NCI-H2196 treated with DMSO at 0.1 percent for 48 hours (cell line): ENCODE measurements around the gene ZNF639.

ENCODE experiments used
- DNase-seq: peaks from one replicate; lab custom pipeline; 2025; ENCODE audit not compliant: unreplicated experiment; lab: John Stamatoyannopoulos, UW

ZNF639 gene

DNA sequence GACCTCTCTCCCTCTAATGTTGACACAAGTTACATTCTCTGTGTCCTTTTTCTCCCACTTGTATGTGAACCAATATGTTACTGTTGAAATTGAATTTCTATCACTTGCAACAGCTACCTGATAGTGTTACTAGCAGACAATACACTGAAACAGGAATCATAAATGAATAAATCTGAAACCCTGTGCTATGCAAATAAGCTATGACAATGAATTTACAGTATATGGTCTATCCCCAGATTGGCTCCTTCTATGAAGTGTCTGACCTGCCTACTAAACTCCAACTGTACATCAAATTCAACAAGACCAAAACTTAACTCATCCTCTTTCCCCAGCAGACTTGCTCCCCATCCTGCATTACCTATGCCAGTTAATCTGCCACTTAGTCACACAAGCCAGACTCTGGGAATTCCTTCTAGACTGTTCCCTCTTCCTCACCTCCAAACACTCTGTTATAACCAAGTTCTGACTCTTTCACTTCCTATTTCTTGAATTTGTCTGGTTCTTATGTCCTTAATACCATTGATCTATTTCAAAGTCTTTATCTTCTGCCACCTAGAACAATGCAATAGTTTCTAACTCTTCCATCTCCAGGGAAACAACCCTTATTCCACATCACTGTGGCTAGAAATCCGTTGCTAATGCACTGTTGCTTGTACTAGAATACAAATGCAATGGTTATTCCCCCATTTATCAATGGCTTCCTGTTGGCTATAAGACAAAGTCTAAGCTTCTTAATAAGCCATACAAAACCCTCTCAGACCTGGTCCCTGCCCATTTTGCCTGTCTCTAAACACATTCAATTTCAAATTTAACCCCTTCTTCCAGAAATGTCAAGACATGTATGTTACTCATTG lies 13.4 kb upstream of the ZNF639 start:
- DNase-seq: no peak

- DNase-seq: no peak
Observed at GRCh38 chr3:179318876-179319275, 4.0 kb upstream of the ZNF639 start.

DNA sequence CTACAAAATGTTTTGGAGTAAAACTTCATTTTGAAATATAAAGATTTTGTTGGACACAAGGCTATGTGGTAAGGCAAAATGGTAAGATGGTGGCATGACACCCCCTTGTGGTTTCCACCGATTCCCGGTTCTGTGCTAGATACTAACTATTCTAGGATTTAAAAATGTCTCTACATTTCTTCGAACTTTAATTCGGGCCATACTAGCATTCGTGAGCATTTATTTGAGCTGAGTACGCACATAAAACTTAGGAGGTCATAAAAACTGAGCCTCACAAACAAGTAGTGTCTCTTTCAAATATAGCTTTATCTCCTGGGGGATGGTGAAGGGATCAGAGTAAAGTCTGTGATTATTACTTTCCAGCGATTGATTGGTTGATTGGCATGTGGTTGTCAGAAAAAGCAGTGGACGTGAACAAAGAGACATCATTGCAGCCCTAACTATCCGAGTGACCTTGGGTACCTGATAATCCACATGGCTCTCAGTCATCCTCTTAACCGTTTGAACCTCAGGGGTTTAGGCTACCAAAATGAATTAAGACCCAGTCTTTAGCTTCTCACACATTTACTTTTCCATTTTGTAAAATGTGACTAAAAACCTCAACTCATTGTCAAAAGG lies 1.1 kb upstream of the ZNF639 start:
- peak; percentile 18 for DNase-seq

DNA sequence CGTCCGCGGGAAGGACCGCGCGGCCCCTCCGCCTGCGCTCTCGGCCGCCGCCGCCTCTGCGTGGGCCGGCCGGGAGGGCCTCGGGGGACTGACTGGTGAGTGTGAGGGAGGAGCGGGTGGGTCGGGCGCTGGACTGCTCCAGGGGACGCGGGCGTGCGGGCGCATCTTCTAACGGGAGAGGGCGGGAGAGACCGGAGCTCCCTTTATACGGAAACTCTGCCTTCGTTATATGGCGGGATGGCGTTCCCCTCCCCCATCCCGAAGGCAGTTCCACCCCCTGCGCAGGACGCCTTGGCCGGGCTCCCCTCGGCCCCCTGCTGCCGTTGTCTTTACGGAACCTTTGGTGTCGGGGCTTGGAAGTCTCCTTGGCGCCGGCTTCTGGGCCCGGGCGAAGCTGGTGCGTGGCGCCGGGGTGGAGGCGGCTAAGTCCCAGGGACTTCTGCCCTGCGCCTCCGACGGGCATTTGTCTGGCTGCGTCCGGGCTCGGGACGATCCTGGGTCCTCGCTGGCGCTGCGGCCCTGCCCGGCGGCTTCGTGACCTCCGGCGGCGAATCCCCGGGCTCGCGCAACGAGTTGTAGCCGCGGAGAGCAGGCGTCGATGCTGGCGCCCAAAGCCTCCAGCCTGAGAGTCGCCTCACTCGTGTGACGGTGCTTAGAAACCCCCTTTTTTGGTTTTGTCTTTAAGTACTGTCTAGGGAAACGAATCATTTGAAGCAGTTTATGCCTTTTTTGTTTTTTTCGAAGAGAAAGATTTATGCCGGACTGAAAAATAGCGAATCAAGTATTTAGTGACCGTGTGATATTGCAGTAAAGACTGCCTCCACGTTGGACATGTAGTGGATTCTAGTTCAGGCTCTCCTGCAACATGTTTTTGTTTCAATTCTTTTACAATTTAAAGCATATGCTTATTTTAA lies 623 bp downstream of the ZNF639 start:
- peak; percentile 36 for DNase-seq

DNA sequence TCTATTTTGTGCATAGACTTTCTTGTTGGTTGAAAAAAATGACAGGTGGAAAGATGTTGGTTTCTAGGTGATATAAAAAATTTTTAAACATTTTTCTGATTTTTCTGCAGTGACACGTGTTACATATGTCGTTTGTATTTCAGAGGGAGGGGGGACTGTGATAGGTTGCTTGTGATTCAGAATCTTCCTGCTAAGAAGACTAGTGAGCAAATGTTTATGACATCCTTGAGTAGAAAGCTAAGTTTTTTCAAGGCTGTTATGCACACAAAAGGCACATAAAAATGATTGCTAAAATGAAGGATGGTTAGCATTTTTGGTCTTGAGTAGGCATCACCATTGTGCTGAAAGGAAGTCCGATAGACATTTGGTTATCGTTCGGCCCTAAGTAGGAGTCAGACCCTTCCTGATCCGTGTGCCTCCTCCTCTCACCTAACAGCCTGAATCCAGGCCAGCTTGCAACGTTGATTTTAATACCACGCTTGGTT lies 1.5 kb downstream of the ZNF639 start:
- no peak for DNase-seq

- DNase-seq: no peak
Observed at GRCh38 chr3:179330438-179330837, 7.6 kb downstream of the ZNF639 start.

DNA sequence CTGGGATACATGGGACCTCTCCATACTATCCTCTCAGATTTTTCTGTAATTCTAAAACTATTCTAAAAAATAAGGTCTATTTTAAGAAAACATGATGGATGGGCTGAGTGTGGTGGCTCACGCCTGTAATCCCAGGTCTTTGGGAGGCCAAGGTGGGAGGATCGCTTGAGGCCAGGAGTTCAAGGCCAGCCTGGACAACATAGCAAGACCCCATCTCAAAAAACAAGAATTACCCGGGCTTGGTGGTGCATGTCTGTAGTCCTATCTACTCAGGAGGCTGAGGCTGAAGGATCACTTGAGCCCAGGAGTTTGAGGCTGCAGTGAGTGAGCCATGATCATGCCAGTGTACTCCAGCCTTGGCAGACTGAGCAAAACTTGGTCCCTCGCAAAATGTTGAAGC lies 9.4 kb downstream of the ZNF639 start:
- no peak for DNase-seq

- no peak for DNase-seq
Observed at GRCh38 chr3:179333084-179333483, 10.3 kb downstream of the ZNF639 start.

DNA sequence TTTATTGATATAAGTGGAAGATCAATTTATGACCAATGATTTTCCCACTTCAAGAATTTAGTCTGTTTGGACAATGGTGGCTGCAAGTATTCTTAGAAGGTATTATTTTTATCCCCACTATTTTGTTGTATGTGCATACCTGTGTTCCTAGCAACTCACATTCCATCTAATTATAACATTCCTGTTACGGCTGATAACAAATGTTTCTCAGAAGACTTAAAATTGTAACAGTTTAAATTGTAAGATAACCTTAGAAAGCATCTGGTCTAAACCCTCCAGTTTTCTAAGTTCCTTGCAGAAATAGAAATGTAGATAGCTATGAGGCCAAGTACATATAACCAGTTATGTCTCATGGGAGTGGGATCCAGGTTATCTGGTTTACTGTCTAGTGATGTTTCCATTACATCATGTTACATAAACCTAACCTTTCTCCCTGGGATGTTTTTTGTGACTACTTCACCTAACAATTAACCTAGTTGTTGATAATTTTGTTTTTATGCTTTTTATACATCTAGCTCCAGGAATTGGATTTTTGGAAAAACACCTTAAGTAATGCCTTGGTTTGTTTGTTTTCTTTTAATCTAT lies 13.6 kb downstream of the ZNF639 start:
- no peak for DNase-seq

DNA sequence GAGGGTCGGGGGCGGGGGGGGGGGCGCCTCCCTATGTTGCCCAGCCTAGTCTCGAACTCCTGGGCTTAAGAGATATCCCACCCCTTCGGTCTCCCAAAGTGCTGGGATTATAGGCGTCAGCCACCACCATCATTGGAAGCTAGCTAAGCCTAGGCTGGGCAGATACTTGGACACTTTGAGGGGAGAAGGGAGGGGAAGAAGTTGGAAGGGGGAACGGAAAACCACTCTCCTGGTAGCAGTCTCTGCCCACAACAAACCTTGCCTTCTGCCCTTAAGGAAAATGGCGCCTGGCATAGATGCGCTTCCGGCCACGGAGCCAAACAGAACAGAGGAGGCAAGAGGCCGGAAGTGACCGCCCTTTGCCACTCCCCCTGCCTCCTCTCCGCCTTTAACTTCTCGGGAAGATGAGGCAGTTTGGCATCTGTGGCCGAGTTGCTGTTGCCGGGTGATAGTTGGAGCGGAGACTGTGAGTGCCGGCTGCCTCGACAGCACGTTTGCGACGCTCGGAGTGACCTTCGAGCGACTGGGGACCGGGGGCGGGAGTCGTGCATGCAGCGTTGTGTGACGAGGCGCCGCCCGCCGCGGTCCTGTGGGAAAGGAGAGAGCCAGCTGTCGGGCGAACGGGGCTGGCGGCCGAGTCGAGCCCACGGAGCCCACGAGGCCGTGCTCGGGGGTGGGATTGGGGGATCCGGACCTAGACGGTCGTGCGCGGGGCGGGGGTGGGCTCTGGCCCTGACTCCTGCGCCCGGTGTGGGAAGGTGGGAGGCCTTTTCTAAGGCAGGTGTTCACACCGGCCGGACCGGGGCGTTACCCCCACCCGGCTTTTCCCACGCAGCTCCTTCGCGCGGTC lies 24.7 kb downstream of the ZNF639 start, which contains the start of gene MFN1:
MFN1 (plus strand) TSS at position 365 of the 850 bp plus-strand sequence. CDS start 1,143 bp downstream, outside the sequence.
- peak; percentile 98 for DNase-seq

- DNase-seq: no peak
Observed at GRCh38 chr3:179348325-179349013, 25.6 kb downstream of the ZNF639 start.

DNA sequence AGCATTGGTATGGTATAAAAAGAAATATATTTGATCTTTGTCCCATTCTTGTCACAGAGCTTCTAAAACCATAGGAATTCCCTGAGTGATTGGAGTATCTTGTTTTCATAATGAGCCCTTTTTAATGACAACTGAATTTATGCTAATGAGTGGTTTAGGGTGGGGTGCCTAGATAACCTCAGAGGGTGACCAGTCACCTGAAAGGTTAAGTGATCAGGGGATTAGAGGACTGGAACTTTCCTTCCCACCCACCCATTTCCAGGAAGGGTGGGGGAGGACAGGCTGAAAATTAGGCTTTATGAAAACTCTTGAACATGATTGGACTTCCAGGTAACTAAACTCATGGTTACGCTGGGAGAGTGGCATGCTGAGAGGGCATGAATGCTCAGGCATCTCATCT lies 33.2 kb downstream of the ZNF639 start:
- no peak for DNase-seq

DNA sequence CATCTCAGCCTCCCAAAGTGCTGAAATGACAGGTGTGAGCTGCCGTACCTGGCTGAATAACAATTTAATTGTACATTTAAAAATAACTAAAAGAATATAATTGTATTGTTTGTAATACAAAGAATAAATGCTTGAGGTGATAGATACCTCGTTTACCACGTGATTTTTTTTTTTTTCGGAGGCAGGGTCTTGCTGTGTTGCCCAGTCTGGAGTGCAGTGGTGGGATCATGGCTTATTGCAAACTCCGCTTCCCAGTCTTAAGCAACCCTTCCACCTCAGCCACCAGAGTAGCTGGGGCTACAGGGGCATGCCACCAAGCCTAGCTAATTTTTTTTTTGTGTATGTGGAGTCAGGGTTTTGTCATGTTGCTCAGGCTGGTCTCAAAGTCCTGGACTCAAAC lies 40.5 kb downstream of the ZNF639 start:
- no peak for DNase-seq

DNA sequence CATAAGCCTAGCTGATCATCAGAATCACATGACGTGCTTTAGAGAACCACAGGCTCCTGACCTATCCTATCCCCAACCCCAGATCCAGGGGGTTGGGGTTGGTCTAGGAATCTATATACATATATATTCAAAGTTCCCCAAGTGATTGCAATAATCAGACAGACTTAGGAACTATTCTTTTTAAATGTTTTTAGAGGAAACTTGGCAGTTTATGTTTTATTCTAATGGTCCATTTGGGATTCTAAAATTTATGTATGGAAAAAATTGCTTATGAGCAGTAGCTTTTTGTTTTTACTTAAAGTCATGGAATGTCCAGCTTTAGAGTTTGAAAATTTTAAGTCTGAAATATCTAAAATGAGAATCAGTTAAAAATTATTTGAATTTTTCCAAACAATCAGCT lies 46.8 kb downstream of the ZNF639 start:
- DNase-seq: no peak

DNA sequence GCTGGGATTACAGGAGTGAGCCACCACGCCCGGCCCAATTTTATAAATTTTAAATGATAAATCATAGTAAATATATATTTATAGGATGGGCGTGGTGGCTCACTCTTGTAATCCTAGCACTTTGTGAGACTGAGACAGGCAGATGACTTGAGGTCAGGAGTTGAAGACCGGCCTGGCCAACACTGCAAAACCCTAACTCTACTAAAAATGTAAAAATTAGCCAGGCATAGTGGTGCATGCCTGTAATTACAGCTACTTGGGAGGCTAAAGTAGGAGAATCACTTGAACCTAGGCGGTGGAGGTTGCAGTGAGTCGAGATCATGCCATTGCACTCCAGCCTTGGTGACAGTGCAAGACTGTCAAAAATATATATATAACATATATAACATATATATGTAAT lies 51.1 kb downstream of the ZNF639 start:
- no peak for DNase-seq

DNA sequence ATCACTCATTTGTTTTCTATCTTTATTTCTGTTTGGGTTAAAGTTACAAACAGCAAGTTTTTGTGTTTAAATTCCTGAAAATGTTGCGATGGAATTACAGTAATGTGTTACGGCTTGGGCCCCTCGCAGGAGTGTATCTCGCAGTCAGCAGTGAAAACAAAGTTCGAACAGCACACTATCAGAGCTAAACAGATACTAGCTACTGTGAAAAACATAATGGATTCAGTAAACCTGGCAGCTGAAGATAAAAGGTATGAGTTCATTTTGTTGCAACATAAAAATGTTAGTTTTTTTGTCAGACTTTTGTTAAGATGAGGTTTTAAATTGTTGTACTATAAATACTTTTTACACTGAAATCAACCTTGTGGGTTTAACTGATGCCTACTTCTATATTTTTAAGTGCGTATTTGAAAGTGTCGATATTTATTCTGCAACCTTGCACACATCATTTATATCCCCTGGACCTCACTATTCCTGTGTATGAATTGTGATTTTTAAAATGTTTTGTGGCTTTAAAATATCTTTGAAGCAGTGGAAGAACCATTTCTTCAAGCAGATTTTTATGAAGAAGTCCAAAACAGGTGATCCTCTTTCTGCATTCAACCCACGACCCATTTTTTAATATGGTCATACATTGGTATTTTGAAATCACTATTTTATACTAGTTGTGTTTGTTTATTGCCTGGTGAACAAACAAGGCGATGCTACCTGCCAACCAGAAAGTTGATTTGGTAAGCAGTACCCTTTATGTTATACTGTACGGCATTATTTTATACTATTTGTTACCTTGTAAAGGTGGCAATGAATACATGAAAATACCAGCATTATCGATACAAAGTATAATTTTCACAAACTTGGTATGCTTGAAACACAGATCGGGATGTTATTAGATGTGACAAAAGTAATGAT lies 52.5 kb downstream of the ZNF639 start:
- no peak for DNase-seq

DNA sequence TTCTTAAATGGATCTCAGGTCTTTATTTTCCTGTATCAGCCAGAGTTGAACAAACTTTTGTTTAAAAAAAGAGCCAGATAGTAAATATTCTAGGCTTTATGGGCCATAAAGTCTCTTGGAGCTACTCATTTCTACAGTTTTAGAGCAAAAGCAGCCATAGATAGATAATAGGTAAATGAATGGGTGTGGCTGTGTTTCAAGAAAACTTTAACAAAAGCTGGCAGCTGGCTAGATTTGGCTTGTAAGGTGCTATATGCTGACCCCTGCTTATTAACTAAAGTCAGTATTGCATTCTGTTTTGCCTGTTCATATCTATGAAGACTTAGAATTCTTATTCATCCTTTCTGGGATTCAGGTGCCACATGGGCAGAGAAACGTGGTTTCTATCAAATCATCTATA lies 53.6 kb downstream of the ZNF639 start:
- DNase-seq: no peak
